Measurements from ENCODE around the gene MAGI1. TPM values are rescaled to one million over a fixed set of nuclear protein-coding genes. Genes with fewer than 3 reads are reported as not detected.

The MAGI1 gene
- total RNA-seq, 1 donor from 2014 or later: 45.3 TPM

DNA sequence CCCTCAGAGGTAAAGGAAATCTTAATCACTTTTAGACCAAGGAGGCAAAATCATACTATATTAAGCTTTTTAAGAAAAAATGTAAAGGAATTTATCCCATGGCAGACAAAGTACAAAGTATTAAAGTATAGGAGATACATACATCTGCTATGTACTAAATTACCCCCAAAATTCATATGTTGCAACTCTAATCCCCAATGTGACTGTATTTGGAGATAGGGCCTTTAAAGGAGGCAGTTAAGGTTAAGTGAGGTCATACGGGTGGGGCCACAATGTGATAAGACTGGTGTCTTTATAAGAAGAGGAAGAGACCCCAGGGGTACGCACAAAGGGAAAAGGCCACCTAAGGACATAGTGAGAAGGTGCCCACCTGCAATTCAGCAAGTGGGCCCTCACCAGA, 693.9 kb downstream of the MAGI1 start:
- DNase-seq: no peak

DNA sequence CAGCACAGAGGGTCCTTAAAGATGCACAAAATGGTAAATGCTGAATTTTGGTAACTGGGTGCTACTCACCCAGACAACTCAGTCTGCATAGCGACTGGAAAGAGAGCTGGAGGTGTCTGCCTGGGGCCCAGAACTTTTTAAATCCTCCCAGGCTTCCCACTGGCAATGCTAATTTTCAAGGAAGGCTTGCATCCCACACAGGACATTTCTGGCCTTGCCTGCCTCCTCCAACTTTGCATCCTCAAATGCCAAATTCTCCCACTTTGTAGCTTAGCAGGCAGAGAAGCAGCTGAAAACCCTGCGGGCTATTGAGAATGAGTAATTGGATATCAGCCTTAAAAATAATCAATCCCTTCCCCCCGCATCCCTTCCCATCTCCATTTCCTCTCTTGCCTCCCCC, 694.3 kb downstream of the MAGI1 start:
- no peak for DNase-seq

DNA sequence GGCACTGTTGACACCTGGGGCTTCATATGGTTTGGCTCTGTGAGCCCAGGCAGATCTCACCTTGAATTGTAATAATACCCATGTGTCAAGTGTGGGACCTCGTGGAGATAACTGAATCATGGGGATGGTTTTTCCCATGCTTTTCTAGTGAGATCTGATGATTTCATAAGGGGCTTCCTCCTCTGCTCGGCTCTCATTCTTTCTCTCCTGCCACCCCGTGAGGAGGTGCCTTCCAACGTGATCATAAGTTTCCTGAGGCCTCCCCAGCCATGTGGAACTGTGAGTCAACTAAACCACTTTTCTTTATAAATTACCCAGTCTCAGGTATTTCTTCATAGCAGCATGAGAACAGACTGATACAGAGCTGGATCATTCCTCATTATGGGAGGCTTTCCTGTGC, 695.0 kb downstream of the MAGI1 start:
- DNase-seq: no peak

DNA sequence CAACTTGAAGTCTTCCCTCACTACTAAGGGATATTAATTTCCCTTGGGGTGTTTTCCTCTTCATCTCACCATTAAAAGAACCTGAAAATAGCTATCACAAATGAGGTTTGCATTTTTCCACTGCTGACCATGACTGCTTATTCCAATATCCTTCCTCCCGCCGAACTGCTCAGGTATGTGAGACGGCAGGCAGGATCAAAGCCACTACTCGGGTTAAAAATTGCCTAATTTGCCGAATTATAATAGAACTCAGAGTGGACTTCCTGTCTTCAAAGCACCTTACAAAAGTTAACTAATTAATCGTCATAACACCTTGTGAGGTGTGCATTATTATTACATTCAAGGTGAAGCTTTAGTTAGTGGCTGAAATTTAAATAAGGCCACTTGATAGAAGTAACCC, 695.7 kb downstream of the MAGI1 start:
- DNase-seq: no peak

DNA sequence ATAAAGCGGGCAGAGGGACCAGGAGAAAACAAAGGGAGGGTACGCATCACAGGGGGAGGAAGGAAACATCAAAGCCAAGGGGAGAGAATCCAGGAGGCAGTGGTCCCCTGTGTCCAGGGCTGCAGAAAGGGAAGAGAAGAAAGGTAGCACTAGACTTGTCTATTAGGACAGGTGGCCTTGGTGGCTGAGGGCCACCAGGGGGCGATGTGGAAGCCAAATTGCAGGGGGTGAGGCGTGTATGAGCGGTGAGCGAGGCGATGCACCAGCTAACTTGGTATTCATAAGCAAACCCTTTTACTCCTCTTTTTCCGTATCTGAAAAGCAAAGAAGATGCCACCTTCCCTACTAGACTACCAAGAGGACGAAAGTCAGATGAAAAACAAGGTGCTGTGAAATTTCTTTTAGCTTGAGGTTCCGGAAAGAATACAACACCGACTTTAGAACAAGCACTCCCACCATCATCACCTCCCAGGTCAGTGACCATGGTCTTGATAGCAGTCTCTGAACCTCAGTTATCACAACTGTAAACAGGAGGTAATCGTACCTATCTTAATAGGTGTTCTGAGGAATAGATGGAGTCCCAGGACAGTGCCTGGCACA, 696.5 kb downstream of the MAGI1 start:
- DNase-seq: no peak

DNA sequence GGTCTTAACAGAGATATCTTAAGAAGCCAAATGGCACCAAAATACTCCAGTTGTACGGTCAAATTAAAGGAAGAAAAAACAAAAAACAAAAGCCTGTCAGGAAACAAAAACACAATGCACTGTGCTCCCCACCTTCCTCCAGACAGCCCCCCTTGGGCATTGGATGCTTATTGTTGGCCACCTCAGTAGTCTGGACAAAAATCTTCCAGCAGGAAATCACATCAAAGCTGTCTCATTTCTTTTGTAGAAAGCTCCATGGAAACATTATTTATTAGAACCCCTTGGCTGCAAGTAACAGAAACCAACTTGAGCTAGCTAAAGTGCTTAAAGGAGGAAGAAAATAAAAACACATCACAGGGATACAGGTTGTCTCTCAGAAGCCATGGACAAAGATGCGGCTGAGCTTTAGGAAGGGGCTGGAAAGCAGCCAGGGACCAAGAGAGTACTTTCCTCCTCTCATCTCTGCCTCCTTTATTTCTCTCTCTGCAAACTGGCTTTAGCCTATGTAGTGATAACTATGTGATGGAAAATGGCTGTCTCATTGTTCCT, 699.5 kb downstream of the MAGI1 start:
- no peak for DNase-seq

DNA sequence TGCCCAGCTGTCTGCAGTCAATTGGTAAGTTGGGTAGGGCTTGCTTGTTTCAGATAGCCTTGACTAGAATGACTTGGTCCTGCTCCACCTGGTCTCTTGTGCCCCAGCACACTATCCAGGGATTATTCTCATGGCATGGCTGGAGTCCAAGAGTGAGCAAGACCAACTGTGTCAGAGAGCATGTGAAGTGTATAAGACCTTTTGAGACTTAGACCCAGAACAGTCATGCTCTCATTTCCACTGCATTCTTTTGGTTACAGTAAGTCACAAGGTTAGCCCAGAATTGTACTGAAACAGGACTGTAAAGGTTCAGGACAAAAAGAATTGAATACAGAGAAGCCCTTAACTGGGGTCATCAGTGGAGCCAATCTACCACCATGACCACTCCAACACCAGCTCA, 700.1 kb downstream of the MAGI1 start:
- no peak for DNase-seq

DNA sequence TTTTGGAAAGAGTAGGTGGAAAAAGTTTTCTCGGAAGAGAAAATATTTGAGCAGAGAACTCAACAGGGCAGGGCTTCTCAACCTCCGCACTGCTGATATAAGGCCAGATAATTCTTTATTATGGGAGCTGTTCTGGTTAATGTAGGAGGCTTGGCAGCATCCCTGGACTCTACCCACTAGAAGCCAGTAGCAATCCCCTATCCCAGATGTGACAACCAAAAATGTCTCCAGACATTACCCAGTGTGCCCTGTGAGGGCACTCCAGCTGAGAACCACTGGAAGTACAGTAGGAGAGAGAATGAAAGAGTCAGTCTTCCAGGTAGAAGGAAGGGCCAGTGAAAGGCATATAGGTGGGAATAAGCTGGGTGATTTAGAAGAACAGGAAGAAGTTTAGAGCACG, 703.1 kb downstream of the MAGI1 start:
- DNase-seq: no peak

DNA sequence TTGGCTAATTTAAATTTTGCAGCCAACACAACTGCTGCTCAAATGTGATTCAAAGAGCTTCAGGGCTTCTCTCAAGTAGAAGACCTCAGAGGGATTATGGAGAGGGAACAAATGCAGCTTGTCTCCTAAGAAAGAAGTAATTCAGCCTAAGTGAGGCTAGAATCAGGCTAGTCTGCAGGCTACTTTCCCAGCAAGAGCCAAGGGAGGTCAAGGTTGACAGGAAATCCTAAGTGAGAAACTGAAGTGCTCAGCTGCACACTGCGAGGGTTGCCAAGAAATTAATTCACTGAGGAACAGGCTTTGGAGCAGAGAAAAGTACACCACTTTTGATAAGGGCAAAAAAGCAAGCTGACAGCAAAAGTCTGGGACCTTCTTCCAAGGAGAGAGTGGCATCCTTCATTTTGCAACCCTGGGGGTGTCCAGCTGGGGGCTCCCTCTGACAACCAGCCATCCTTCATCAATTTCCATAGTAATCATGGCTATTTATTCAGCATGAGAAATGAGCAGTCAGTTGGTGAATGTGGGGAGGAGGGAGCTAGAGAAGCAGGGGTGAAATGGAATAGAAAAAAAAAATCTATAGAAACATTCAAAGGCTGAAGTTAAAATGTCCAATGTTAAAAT, 704.6 kb downstream of the MAGI1 start:
- peak; percentile 59 for DNase-seq

DNA sequence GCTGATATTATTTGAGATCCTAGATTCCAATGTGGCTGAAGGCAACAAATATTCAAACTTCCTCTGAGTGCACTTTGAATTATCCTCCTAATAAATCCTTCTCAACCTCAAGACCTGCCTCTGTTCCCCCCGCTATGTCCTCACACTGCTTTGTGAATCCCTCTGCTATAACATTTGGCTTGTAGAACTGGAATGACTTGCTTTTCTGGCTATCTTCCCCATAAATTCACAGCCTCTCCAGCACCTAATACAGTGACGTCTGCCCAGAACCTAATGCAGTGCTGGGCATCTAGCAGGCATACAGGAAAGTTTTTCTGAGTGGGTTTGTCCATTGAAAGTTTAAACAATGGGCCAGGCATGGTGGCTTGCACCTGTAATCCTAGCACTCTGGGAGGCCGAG, 707.0 kb downstream of the MAGI1 start:
- no peak for DNase-seq

DNA sequence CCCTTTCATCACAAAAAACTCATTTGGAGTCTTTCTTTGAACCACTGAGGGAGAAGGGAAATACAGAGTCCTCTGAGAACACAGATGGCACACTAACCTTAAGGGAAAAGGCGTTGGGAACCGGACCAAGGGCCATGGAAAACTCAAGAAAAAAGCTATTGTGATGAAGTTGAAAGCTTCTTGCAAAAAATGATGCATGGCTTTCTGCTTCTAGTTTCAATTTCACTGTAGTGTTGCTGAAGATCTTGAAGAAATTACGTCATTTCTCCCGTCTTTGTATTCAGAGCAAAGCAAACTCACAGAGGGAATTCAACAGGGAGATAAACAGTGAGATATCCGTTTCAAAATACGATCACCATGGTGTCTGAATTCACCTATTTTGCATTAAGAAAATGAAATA, 708.6 kb downstream of the MAGI1 start:
- DNase-seq: no peak

DNA sequence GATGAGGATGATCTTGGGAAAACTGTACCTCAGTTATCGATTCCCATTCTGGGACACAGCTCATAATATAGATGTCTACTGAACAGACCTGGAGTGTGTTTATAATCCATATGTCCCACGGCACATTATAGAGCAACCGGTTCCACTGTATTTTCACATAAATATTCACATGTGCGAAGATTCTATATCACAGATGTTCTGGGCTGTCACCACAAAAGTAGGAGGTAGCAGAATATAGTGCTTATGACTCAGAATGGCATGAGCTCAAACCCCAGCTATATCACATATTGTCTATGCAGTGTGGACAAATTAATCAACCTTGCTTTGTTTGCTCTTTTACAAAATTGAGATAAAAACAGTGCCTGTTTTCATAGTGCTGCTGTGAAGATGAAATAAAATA, 710.6 kb downstream of the MAGI1 start:
- DNase-seq: no peak

DNA sequence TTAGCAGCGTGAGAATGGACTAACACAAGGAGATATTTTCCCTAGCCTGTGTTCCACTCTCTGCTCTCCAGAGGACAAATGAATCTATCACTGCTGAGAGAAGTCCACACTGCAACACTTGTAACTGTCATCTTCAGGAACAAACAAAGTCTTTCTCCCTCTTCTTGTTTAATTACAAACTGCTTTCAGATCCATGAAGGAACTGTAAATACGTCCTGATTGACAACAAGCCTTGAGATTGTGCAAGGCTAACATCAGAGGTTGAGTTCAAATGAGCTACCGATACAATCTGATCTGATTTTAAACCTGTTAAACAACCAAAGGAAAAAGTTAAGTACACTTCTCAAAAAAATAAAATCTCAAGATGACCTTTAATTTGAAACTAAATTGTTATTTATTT, 712.1 kb downstream of the MAGI1 start:
- DNase-seq: no peak

DNA sequence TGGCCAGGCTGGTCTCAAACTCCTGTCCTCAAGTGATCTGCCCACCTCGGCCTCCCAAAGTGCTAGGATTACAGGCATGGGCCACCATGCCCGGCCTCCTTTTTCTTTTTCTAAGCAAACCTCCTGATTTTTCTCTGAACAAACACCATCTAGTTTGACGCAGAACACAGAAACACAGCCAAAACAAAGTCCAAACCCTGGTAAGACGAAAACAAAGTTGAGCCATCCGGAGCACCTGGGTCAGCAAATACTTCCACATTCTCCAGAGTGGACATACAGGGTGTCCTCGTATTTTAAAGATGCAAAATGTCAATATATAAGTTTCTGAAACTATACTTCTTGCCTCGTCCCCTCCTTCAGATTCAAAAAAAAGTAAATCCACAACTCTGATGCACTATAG, 715.8 kb downstream of the MAGI1 start:
- no peak for DNase-seq

DNA sequence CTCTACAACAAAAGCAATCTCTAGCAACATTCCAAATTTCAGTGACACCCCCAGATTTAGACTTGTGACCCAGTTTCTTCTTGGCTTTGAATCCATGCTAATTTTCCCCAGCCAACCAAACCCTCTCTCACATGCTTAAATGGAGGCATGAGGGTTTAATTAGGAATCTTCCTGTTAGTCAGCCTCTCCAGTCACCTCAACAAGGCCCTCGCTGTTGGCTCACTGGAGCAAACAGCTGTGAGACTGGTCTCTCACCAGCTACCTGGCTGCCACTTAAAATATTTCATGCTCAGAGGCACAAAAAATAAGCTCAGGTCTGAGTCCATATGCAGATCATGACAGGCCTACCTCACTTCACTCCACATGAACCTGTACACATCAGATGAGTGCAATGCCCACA, 720.5 kb downstream of the MAGI1 start:
- DNase-seq: no peak

DNA sequence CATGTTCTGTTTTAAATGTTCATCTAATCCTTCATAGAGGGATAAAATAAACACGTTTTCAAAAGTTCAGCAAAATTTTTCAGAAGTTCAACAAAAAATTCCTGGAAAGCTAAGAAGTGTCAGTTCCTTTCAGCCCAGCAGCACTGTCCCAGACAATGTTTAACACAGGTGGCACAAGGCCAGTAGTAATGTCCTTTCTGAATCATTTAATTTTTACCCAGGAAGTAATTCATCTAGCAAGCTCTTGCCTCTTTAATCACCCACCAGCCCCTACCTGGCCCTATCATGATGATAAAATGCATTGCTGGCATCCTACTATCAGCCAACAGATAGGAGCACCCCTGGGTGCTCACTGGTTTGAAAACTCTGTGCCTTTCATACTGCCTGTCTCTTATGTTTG, 723.8 kb downstream of the MAGI1 start:
- no peak for DNase-seq

DNA sequence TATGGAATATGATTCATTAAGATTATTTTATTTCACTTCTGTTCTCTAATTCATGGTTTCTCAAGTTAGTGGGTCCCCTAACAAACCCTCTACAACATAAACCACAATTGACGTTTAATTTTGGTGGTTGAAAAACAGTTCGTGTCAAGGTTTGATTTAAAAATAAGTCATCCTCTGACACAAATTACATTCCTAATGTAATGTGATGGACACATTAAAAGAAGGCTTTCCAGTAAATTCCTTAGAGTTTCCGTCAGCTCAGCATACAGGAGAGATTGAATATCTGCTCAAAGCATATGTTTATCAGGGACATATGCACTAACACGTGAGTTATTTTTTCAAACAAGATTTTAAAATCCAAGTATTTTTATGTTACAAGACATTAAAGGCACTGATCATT, 724.4 kb downstream of the MAGI1 start:
- DNase-seq: no peak

DNA sequence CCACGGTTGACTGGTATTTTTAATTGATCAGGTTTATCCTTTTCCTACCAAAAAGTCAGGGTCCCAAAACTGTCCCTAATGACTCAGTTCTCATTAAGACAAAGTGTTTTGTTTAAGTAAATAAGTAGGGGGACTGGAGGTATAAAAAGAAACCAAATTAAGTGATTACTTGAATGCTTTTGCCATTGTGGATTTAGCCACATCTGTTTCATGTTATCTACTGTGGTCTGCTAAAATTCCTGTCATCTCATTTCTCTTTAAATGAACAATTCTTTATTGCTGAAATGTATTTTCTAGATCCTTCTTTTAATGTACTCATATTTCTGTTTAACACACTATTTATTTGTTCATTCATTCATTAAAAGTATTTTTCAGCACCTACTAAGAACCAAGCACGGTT, 725.1 kb downstream of the MAGI1 start:
- no peak for DNase-seq

DNA sequence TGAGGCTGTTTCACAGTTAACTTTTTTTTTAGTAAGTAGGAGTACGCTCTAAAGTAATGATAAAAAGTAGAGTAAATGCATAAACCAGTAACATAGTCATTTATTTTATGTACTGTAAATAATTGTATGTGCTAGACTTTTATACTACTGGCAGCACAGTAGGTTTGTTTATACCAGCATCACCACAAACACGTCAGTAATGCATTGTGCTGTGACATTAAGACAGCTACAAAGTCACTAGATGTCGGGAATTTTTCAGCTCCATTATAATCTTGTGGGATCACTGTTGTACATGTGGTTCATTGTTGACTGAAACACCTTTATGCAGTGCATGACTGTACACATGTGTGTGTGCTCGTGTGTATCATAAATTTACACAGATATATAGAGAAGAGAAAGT, 732.9 kb downstream of the MAGI1 start:
- no peak for DNase-seq

Small RNA genes lying within 50 kb of the gene (small RNA-seq; reads per million reads assigned to genes)
- not detected for gene RF00019 (ENCODE audit: low replicate concordance)

Other genes starting within 250 kb of the MAGI1 start
- 15.5 TPM for gene SLC25A26, start 182.1 kb upstream of the MAGI1 start, total RNA-seq

Measured in skin of body (tissue), 3 donors.